Loucy (cell line): ENCODE measurements around the gene L2HGDH.

Experiments used
- CTCF ChIP-seq: fragments of 200-600 bp; sonication (generic); conservative IDR thresholded peaks from 2 replicates; pipeline ENCODE4 v1.5.1; 2014; ENCODE audit warnings: mild to moderate bottlenecking, antibody characterized with exemption, low read length
- EZH2phosphoT487 ChIP-seq: fragments of 200-600 bp; IDR thresholded peaks from 2 replicates; pipeline ENCODE4 v1.6.1; 2018; ENCODE audit warnings: antibody characterized with exemption, mild to moderate bottlenecking, moderate library complexity, borderline replicate concordance

DNA sequence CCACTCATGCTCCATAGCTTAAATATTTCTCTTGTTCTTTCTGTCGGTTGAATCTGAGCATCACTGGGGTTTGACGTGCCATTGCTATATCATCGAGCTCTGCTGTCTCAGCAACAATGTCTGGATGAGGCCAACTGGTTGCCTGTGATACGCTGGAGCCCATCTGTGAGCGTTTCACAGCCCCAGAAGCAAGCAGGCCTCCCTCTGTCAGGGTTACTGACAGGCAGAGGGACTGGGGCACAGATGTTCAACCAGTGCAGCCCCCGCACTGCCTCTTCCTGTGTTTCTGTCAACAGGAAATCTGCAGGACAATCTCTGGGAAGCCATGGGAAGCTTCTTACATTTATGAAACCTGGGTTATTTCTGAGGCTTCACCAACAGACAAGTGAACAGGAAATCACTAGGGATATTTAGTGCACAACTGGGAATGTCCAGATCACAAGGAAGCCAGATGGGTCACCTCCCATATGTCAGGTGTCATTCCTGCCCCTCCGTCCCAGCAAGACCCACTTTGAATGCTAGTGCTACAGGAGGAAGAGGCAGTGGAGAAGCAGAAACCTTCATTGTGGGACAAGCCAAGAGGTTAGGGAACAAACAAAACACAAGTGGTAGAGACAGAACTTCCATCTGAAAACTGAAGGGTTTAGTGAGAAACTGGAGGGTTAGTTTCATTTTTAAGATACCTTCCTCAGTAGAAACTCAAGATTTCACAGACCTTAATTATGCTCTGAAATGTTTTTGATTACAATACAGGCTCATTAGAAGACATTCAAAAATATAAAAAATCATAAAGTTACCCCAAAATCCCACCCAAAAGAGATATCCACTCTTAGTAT is 24.2 kb upstream of the L2HGDH start:
- TF ChIP-seq CTCF (no peak), EZH2phosphoT487 (no peak)
